ENCODE measurements around the gene PRKG1. TPM values are rescaled to one million over a fixed set of nuclear protein-coding genes. Genes with fewer than 3 reads are reported as not detected.

The PRKG1 gene
- total RNA-seq, 1 donor from 2014 or later: 17.9 TPM

DNA sequence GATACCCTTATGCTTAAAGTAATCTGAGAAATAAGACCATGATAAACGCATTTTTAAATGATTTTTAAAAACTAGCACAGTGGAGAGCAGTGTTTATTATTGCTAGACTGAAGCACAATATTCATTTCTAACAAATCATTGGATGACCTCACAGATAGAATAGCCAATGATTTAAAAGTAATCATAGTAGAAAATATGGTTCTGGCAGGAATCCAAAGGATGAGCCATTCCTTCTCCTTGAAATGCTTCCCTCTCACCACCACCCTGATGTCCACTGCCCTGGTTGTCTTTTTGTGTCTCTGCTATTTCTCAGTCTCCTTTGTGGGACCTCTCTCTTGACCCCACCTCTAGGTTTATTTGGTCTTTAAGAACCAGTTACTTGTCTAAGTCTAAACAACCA is 64.9 kb downstream of the PRKG1 start:
- H3K27ac ChIP-seq: no peak overlapping the region
- no peak for DNase-seq (ENCODE audit: extremely low spot score in 2 of 2)
- no peaks in the 10 kb centered on the region for H3K9me3 ChIP-seq
- H3K36me3 ChIP-seq: no peaks in the 10 kb centered on the region
- intact Hi-C loops (cut with DNase I): no loop called here
- TF ChIP-seq POLR2A (IDR thresholded peaks at IDR 0.05) (no peak), POLR2AphosphoS5 (IDR thresholded peaks at IDR 0.05; ENCODE audit: insufficient read depth in 1 of 2, low read depth in 1 of 2) (no peak)
- TF ChIP-seq, protein P1, sequence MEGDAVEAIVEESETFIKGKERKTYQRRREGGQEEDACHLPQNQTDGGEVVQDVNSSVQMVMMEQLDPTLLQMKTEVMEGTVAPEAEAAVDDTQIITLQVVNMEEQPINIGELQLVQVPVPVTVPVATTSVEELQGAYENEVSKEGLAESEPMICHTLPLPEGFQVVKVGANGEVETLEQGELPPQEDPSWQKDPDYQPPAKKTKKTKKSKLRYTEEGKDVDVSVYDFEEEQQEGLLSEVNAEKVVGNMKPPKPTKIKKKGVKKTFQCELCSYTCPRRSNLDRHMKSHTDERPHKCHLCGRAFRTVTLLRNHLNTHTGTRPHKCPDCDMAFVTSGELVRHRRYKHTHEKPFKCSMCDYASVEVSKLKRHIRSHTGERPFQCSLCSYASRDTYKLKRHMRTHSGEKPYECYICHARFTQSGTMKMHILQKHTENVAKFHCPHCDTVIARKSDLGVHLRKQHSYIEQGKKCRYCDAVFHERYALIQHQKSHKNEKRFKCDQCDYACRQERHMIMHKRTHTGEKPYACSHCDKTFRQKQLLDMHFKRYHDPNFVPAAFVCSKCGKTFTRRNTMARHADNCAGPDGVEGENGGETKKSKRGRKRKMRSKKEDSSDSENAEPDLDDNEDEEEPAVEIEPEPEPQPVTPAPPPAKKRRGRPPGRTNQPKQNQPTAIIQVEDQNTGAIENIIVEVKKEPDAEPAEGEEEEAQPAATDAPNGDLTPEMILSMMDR (IDR thresholded peaks at IDR 0.05): no peak
- peaks cover 7% of the 10 kb centered on the region for H3K4me1 ChIP-seq
- no peaks in the 10 kb centered on the region for H3K27me3 ChIP-seq
- H3K4me3 ChIP-seq: no peak overlapping the region

DNA sequence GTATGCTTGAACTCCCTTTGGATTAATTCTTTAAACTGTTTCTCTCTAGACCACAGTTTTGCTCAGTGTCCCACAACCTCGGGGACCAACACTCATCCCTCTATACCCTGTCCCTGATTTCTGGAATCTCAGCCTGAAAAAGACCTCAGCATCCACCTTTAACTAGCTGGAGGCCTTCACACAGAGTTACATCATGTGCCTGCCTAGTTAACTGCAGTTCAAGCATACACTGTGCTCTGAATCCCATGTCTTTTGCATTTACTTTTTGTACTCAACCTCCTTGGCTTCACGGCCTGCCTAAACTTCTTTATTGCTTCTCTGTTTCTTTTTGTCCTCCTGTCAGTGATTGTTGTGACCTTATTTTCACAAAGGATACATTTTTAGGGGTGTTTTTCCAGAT is 66.7 kb downstream of the PRKG1 start:
- TF ChIP-seq, protein P1 (IDR thresholded peaks at IDR 0.05): no peak
- TF ChIP-seq POLR2AphosphoS5 (IDR thresholded peaks at IDR 0.05; ENCODE audit: insufficient read depth in 1 of 2, low read depth in 1 of 2) (no peak), POLR2A (IDR thresholded peaks at IDR 0.05) (no peak)
- Histone ChIP-seq H3K27me3 (no peaks in the 10 kb centered on the region), H3K9me3 (no peaks in the 10 kb centered on the region), H3K27ac (no peak overlapping the region), H3K4me1 (peaks cover 7% of the 10 kb centered on the region), H3K4me3 (no peak overlapping the region), H3K36me3 (no peaks in the 10 kb centered on the region)
- no peak for DNase-seq (ENCODE audit: extremely low spot score in 2 of 2)
- intact Hi-C loops (cut with DNase I): no loop called here

DNA sequence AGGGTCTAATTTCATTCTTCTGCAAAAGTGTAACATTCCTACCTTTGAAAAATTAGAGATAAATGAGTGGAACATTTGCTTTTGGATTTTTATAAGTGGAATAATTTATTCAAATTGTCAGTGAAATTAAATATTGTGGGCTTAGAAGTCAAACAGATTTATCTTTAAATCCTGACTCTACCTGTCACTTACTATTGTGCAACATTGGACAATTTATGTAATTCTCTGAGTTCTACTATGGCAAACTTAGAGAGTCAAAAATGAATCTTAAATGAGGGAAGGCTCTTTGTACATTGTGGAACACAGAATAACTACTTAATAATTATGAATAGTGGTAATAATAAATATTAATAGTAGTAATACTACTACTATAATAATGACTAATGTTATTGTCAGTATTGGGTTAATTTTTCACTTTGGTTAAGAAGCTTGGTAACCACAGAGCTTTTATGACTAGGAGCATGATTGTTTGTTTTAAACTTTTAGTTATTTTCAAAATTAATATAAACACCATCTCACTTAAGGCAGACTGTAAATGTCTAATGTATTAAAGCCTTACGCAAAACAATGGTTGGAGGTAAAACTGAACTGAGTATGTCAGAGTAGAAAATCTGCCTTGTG is 70.0 kb downstream of the PRKG1 start:
- Histone ChIP-seq H3K36me3 (no peaks in the 10 kb centered on the region), H3K27ac (no peak overlapping the region), H3K4me1 (peaks cover under 1% of the 10 kb centered on the region), H3K9me3 (no peaks in the 10 kb centered on the region), H3K4me3 (no peak overlapping the region), H3K27me3 (no peaks in the 10 kb centered on the region)
- no peak for DNase-seq (ENCODE audit: extremely low spot score in 2 of 2)
- intact Hi-C loops (cut with DNase I): no loop called here
- TF ChIP-seq POLR2A (IDR thresholded peaks at IDR 0.05) (no peak), POLR2AphosphoS5 (IDR thresholded peaks at IDR 0.05; ENCODE audit: insufficient read depth in 1 of 2, low read depth in 1 of 2) (no peak)
- TF ChIP-seq, protein P1 (IDR thresholded peaks at IDR 0.05): no peak

DNA sequence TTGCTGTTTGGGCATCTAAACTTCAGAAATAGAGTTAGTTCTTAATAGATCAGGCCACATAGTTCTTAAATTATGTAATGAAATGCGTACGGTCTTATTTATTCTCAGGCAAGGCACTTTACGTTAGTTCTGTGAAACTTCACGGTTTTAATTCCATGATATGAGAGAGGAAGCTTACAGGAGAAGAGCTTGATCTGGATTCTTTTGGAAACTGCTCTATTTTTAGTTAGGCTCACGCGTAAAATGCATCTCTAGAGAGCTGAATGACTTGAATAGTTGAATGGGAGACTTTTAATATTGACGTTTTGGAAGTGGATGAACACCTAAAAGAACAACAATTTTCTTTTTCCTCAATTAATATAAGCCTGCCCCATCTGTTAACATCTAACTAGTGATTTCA is 71.1 kb downstream of the PRKG1 start:
- no peaks in the 10 kb centered on the region for H3K4me1 ChIP-seq
- no peak for DNase-seq (ENCODE audit: extremely low spot score in 2 of 2)
- no peaks in the 10 kb centered on the region for H3K27me3 ChIP-seq
- no peak for TF ChIP-seq POLR2AphosphoS5 (IDR thresholded peaks at IDR 0.05; ENCODE audit: insufficient read depth in 1 of 2, low read depth in 1 of 2)
- no peak for TF ChIP-seq POLR2A (IDR thresholded peaks at IDR 0.05)
- H3K36me3 ChIP-seq: no peaks in the 10 kb centered on the region
- no peaks in the 10 kb centered on the region for H3K9me3 ChIP-seq
- H3K4me3 ChIP-seq: no peak overlapping the region
- intact Hi-C loops (cut with DNase I): no loop called here
- H3K27ac ChIP-seq: no peak overlapping the region

DNA sequence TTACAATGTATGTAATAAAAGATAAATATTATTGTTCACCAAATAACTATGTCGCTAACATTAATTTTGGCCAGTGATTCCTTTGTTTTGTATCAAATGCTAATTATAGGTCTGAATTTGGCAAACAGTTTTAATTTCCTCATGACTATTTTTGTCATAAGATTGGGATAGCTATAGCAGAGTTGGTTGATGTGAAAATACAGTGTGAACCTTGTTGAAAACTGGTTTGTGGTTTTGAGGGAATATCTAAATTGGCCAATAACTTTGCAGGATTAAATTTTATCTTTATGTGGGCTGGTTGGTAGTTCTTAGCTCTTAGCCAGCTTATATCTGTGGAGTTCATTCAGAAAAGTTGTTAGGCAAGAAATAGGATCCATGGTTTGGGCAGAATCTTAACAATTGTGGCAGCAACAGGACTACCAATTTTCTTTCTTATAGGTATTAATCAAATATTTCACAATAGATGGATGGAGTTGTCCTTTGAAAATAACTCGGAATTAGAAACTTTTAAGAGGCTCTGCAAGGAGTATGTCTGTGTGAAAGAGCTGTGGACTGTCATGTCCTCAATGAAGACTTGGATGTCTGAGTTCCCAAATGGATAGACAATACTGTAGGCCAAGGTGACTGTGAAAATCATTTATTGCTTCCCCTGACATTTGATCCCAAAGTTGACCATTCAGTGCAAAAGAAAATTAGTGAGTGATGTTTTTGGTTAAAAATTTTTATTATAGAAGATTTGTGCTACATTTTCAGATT is 73.5 kb downstream of the PRKG1 start:
- TF ChIP-seq, protein P1 (IDR thresholded peaks at IDR 0.05): no peak
- Histone ChIP-seq H3K27ac (no peak overlapping the region), H3K27me3 (no peaks in the 10 kb centered on the region), H3K9me3 (no peaks in the 10 kb centered on the region), H3K4me1 (no peaks in the 10 kb centered on the region), H3K4me3 (no peak overlapping the region), H3K36me3 (no peaks in the 10 kb centered on the region)
- DNase-seq (ENCODE audit: extremely low spot score in 2 of 2): no peak
- intact Hi-C loops (cut with DNase I): no loop called here
